Ureter (tissue), 1 donor: ENCODE data around the gene CASQ1. TPM values are rescaled to one million over a fixed set of nuclear protein-coding genes. Genes with fewer than 3 reads are reported as not detected.

ENCODE experiments used
- DNase-seq: peaks from one replicate; pipeline ENCODE4 v3.0.0-alpha.2; 2020; ENCODE audit warnings: low spot score
- total RNA-seq: library from RNA; stranded (reverse); gene quantifications from one replicate; pipeline ENCODE4 v1.2.4, GENCODE V29; 2023
- donor health status: DM: yes; HTN: yes; CAD: no.

CASQ1 gene
- total RNA-seq, 1 donor from 2014 or later: 10.5 TPM

DNA sequence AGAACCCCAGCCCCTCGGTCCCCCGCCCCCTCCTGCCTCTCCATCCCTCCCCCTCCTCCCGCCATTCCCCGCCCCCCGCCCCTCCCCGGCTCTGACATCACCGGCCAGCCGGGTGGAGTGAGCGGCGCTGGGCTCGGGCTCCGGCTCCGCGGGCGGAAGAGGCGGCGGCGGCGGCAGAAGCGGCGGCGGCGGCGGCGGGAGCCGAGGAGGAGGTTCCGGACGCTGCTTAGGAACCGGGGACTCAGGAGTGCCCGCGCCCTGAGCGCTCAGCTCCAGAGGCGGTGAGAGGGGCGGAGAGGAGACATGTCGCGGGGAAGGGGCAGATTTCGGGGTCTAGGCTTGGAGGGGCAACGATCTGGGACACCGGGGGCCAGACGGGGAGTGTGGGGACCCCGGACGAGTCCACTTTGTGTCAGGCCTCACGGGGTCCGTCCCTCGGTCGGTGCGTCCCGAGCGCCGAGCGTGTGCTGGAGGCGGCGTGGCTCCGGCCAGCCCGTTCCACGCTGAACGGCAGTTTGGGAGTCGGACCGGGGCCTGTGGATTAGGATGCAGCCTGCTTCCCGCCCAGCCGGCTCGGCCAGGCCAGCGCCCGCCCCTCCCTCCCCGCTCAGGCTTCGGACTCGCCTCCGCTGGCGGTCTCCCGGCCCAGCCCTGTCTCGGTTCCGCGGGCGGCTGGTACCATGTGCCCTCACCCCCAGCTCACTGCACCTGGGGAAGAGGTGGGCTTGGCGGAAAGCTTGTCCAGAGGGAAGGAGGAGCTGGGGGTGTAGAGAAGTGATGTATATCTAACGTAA lies 15.1 kb downstream of the CASQ1 start, which contains the start of gene PEA15:
TSS of gene PEA15 (plus strand) at position 143 of the 794 bp plus-strand sequence. CDS start 6,161 bp downstream, outside the sequence.
- DNase-seq: peak; percentile 79

DNA sequence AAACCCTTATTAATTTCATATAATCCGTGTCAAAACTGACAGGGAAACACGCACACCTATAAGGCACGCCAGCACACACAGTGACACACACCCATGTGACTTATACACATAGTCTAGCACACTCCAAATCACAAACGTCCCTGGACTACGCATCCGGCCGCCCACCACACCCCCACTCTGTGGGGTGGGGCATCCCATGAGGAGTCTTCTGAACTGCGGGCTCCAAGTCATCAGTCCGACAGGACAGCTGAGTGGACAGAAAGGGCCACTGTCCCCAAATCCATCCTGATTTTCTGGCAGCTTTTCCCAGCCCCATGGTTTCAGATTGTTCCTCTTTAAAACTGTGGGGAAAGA lies 15.6 kb downstream of the CASQ1 start:
- peak; percentile 52 for DNase-seq

- DNase-seq: no peak
Observed at GRCh38 chr1:160206421-160207117, 16.2 kb downstream of the CASQ1 start.

DNA sequence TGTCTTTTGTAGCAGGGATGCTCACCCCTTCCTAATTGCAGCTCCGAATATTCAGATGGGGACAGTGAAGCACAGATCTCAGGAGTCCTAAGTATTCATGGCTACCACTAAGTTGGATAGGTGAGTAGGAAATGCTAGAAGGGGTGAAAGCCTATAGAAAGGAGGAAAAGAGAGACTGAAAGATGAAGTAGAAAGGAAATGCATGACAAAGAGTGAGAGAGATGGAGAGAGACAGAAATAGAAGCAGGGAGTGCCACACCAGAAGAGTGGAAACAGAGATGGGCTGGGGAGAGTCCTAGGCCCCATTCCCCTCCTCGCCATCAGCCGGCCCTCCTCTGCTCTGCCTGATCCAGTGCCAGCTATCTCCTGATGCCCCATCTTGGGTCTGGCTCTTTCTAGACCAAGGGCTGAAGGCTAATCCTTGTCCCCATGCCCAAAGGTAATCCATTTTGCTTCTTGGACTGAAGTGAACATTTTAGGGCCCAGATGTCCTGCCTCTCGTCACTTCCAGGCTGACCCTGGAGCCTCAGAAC lies 16.8 kb downstream of the CASQ1 start:
- DNase-seq: no peak

DNA sequence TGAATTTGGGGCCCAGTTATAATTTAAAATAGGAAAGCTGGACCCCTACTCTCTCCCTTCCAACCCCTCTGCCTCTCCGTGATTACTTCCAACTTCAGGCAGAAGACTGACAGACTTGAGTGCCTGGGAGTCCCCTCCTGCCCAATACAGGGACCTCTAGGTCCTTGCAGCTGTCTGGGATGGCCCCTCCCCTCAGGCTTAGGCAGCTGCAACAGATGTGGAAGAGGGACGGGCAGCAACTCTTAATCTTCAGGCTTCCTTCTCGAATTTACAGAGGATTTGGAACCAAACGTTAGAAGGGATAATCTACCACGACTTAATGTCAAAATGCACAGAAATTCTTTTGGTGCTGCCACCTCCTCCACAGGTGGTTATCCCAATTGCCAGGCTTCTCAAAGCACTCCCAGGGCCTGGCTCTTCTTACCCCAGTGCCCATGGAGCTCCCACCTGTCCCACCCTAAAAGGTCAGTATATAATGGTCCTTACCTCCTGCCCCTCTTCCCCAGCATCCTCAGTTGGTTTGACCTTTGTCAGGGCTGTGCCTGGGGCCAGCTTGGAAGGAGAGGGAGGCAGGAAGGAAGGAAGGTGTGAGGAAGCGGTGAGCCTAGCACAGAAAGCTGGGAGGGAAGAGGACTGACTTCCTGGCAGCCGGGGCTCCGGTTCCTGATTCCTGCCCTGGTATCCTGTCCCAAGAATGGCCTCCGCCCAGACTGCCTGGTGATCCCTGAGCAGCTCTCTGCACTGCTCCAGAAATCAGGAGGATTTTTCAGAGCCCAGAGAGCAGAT lies 17.6 kb downstream of the CASQ1 start:
- DNase-seq: no peak

DNA sequence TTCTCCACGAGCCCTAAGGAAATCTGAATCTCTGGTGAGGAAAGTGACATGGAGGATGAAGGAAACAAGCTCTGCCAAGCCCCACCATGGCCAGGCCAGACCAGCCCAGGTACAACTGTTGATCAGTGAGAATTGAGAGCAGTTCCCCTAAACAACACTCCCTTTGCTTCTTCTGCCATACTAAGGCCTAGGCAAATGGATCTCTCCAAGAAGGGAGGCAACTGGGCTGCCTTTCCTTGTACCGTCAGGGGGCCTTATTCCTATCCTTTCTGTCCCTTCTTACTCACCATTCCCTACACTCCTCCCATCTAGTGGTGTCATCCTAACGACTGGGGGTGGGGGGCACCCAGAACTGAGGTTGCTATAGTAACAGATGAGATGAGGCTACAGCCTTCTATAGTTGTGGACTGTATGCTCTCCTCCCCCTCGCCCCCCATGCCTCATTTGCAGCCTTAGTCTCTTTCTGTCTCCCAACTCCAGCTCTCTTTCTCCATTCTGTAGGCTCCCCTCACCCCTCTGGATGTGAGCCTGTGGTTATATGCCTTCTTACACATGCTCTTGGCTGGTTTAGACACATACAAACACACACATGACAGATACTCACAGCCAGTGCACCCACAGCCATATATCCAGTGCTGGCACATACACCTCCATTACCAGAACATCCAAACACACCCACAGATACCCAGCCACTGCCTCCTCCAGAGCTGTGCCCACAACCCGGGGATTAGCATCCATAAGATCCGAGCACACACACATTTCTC lies 18.4 kb downstream of the CASQ1 start:
- DNase-seq: no peak

DNA sequence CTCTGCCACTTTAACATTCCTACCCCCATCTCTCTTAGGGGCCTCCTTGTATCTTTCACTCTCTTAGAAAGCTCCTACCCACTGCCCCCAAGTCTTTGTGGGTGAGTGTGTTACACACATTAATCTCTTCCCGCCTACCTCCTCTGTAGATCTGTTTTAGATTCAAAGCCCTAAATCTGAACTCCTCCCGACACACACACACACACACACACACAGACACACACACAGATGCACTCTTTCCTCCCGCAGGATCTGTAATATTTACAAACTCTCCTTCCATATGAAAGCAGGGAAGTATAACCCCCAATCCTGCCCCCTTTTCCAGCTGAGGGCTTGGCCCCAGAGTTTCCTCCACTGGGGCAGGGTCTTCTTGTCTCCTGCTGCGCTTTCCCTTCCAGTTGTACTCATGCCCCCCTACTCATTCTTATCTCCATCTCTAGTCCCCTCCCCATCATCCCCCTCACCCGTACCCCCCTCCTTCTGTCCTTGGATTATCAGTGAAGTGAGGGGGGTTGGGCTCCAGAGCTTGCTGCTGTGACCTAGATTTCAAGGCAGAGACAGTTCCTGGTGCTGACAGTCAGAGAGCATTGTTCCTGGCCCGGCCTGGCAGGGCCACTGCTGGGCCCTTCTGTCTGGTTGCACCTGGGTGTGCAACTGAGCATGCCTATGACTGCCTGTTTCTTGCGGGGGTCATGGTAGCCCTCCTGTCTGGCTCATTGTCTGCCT lies 19.1 kb downstream of the CASQ1 start:
- no peak for DNase-seq

- no peak for DNase-seq
Observed at GRCh38 chr1:160210561-160210960, 20.2 kb downstream of the CASQ1 start.

DNA sequence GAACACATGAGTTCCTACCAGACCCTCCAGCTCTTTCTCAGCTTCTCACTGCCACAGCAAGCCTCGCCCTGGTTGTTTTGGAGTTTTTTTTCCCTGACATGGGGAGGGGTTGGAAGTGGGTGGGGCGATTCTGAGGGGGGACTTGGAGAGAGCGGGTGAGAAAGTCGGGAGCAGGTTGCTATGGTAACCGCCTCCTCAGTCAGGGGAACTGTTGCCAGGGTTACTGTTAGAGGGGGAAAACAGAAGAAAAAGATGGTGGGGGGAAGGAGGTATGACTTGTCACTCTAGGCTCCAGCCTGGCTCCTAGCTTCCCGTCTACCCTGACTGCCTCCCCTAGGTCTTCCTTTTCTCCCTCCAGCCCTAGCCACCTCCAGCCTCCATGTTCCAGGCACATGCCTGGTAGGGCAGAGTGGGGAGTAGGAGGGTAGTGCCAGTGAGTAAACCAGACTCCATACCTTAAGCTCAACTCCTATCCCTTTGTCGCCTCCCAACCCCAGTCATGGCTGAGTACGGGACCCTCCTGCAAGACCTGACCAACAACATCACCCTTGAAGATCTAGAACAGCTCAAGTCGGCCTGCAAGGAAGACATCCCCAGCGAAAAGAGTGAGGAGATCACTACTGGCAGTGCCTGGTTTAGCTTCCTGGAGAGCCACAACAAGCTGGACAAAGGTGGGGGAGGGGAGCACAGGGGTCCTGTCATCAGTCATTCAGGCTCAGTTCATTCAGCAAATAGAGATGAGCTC lies 20.8 kb downstream of the CASQ1 start:
- no peak for DNase-seq

- DNase-seq: no peak
Observed at GRCh38 chr1:160214481-160215140, 24.2 kb downstream of the CASQ1 start.

- DNase-seq: no peak
Observed at GRCh38 chr1:160216301-160216700, 25.9 kb downstream of the CASQ1 start.

DNA sequence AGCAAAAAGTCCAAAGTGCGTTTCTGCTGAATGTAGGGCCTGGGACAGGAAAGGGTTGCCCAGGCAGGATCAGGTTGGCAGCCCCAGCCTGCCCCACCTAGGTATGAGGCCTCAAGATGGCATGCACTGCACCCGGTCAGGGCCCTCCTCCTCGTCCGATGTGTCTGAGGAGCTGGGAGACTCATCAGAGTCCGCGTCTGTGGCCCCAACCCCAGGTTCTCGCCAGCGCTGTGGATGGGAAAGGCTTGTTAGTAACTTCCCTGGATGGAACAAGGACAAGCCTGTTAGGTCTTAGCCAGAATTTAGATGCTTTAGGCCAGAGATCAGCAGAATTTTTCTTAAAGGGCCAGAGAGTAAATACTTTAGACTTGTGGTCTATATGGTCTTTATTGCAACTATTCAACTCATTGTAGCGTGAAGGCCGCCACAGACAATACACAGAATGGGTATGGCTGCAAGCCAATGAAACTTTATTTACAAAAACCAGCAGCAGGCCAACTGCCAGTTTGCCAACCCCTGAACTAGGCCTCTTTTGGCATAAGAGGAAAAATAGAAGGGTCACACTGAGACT lies 27.2 kb downstream of the CASQ1 start:
- DNase-seq: no peak

DNA sequence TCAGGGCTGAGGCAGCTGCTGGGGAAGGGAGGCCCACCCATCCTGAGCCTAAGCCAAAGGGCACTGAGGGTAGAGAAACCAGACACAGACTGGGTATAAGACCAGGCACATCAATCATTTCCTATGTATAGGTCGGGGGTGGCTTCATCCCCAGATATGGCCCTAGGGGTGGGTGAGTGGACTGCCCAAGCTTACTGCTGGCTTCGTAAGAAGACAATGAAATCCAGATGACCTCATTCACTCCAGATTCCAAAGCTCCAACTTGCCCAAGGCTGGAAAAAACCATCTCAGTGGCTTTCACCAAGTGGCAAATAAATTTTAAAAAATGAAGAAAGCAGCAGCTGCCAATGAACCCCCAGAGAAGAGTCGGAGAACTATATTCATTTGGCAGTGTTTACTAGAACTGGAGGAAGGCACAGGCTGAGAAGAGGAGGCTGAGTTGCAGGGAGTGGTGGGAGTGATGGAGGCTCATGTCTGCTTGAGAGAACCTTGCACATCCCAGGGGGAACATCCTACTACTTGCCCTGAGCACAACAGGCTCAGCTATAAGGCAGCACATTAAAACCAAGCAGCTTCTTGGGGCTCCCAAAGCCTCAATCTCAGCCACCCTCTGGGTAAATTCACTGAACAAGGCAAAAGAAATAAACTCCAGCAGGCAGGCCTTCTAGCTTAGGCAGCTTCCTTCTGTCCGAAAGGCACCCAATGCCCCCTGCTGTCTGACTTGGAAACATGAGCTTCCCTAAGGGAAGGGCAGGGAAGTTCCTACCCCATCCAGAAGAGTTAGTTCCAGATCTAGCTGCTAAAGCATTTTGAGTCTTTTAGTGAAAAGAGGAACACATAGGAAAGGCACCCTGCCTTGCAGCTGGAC lies 28.9 kb downstream of the CASQ1 start:
- DNase-seq: peak; percentile 56

DNA sequence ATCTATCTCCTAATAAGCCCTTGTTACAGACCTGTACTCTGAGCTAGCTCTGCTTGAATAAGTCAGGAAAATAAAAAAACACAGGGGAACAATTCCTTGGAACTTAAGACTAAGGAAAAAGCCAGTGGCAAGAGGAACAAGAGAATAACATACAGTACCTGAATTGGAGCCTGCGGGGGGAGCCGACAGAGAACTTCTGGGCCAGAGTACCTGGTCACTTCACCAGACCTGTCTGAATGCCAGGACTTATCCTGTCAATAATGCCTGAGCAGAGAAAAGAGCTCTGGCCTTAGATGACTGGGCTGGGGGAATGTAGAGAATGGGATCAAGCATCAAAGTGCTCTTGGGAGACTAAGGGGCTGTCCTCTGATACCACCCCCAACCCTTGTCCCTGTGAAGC lies 29.9 kb downstream of the CASQ1 start:
- DNase-seq: no peak

- no peak for DNase-seq
Observed at GRCh38 chr1:160221089-160221488, 30.7 kb downstream of the CASQ1 start.

DNA sequence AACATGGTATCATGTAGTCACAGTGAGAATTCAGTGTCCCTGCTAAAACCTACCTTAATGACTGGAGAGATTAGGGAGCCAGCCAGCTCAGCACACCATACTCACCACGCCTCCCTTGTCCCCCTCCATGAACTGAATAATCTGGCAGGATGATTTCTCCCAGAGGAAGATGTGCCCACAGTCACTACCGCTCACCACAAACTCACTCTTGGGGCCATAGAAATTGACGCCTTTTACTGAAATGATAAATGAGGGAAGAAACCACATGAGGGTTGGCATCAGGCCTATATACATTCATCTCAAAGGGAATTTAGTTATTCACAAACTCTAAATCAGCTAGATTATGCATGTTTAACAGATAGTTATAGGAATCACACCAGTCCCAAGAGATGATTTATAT lies 32.2 kb downstream of the CASQ1 start:
- no peak for DNase-seq

GRCh38 chr1:160224606-160225005 lies 34.2 kb downstream of the CASQ1 start:
- DNase-seq: no peak

DNA sequence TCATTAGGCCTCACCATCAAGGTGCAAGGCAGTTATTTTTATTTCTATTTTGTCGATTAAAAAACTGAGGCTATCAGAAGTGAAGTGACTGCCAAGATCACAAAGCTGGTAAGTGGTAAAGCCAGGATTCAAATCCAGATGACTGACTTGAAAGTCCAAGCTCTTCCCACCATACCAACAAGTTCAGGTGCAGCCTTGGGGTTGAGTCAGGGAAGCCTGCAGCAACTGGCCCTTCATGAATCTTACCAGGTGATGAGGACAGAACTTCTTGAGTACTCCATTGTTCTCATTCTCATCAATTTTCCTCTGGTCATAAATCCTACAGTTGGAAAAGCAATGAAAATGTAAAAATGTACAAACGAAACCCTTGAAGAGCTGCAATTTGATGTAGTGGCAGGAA lies 35.0 kb downstream of the CASQ1 start:
- no peak for DNase-seq
